Measurements from ENCODE around the gene LCN10.

DNA sequence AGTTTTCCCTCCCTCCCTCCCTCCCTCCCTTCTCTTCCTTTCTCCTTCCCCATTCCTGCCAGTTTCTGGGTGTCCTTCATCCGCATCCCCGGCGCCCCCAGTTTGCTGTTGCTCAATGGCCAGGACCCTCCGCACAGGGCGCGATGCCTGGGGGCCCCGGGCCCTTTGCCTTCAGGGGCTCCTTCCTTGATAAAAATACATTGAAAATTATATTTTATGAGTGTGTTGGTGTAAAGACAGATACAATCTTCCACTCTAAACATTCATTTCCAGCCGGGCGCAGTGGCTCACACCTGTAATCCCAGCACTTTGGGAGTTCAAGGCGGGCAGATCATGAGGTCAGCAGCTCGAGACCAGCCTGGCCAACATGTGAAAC, 47.9 kb downstream of the LCN10 start:
- TF ChIP-seq, protein P1, sequence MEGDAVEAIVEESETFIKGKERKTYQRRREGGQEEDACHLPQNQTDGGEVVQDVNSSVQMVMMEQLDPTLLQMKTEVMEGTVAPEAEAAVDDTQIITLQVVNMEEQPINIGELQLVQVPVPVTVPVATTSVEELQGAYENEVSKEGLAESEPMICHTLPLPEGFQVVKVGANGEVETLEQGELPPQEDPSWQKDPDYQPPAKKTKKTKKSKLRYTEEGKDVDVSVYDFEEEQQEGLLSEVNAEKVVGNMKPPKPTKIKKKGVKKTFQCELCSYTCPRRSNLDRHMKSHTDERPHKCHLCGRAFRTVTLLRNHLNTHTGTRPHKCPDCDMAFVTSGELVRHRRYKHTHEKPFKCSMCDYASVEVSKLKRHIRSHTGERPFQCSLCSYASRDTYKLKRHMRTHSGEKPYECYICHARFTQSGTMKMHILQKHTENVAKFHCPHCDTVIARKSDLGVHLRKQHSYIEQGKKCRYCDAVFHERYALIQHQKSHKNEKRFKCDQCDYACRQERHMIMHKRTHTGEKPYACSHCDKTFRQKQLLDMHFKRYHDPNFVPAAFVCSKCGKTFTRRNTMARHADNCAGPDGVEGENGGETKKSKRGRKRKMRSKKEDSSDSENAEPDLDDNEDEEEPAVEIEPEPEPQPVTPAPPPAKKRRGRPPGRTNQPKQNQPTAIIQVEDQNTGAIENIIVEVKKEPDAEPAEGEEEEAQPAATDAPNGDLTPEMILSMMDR (IDR thresholded peaks at IDR 0.05; ENCODE audit: low read depth, low read length) = no peak
- no peak for TF ChIP-seq EZH2phosphoT487 (IDR thresholded peaks at IDR 0.05; ENCODE audit: low read depth)

All from OCI-LY3 (cell line).